Transverse colon (tissue), 3 donors: ENCODE measurements around the gene CCDC33.
A peak's percentile ranks its signal among the peaks of the same experiment; 100 is the strongest.

Experiments used
- CTCF ChIP-seq, 5 experiments: fragments of 200-600 bp in 3 of 5; fragments of 450-650 bp in 2 of 5; sonication (generic) in 3 of 5; IDR thresholded peaks; 1 replicate in 2 of 5; 2 replicates in 3 of 5; pipeline ENCODE4 v1.5.1; 2016 to 2017; ENCODE audit warnings: antibody characterized with exemption in 5 of 5, inconsistent platforms in 3 of 5, mild to moderate bottlenecking in 2 of 5, moderate library complexity in 1 of 5
- EP300 ChIP-seq: sonication (generic); formaldehyde crosslinking; IDR thresholded peaks from one replicate; pipeline ENCODE4 v1.6.1; 2017; ENCODE audit warnings: antibody characterized with exemption, low read depth

DNA sequence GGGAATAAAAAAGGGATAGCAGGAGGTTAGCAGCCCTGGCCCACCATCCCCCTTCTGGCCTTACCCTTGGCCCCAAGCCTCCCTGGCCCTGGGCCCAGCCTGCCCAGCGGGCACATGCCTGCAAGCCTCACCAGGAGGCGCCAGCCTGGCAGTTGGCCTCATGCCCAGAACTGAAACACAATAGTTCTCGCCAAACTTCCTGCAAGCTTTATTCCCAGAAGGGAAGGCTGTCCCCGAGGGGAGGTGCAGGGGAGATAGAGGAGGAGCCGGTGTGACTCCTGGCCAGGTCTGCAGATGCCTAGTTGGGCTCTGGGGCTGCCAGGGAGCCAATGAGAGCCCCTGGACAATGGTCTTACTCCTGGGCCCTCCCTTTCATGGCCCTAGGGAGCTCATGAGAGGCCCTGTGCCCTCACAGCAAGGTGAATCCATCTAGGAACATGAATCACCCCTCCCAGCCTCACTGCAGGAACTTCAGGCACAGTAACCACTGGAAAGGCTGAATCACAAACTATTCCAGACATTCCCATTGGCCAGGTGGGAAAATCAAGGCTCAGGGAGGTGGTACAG lies 4.0 kb downstream of the CCDC33 start:
- TF ChIP-seq EP300, result no peak
- peak; percentile 42 to 69 (median 54) for TF ChIP-seq CTCF (IDR thresholded peaks at IDR 0.05)
